Neural crest cell (in vitro differentiated cells): Measurements from ENCODE around the gene MLNR. TPM values are rescaled to one million over a fixed set of nuclear protein-coding genes. Genes with fewer than 3 reads are reported as not detected.

Source experiments
- DNase-seq: peaks from one replicate; pipeline ENCODE4 v3.0.0; 2021; ENCODE audit warnings: low read depth, mixed read lengths, low spot score
- H3K27ac Mint-ChIP-seq: one replicate; pipeline ENCODE4 v1.8.0; 2021; ENCODE audit warnings: mild to moderate bottlenecking, mixed read lengths; ENCODE audit not compliant: unreplicated experiment
- H3K27me3 Mint-ChIP-seq: 2 replicates; pipeline ENCODE4 v1.8.0; 2021; ENCODE audit warnings: low read depth, mild to moderate bottlenecking, mixed read lengths
- H3K36me3 Mint-ChIP-seq: 2 replicates; pipeline ENCODE4 v1.8.0; 2021; ENCODE audit warnings: low read depth, mild to moderate bottlenecking, mixed read lengths
- H3K4me1 Mint-ChIP-seq: 2 replicates; pipeline ENCODE4 v1.8.0; 2021; ENCODE audit warnings: mixed read lengths
- H3K4me3 Mint-ChIP-seq: one replicate; pipeline ENCODE4 v1.8.0; 2021; ENCODE audit warnings: mild to moderate bottlenecking, mixed read lengths
- H3K9me3 Mint-ChIP-seq: 2 replicates; pipeline ENCODE4 v1.8.0; 2021; ENCODE audit warnings: mixed read lengths
- total RNA-seq: library from RNA; stranded (reverse); gene quantifications from 2 replicates; pipeline ENCODE4 v1.2.1, GENCODE V29; 2021
- TF ChIP-seq, protein P1 (sequence below): fragments of 200-600 bp; sonication (generic); conservative IDR thresholded peaks from 2 replicates; pipeline ENCODE4 v1.5.0; 2021; ENCODE audit warnings: antibody characterized with exemption, mild to moderate bottlenecking

MLNR gene
- total RNA-seq, 1 donor from 2014 or later: not detected

DNA sequence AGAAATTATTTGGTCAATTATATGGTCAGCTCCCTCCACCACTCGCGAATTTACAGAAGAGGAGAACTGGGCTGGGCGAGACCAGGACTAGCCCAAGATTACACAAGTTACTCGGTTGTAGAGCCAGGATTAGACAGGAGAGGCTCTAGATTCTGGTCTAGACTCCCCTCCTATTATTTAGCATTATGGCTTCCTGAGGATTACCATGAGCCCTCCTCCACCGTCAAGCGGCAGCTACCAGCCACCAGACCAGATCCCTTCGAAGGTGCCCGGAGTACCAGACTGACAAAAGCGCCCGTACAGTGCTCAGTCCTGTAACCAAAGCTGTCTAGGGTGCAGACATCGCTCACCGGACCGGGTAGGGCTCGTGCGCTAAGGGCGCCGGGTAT is 497 bp upstream of the MLNR start:
- no peak overlapping the region for H3K27ac Mint-ChIP-seq
- H3K27me3 Mint-ChIP-seq: peaks cover 80% of the 10 kb centered on the region
- DNase-seq: no peak
- H3K9me3 Mint-ChIP-seq: no peaks in the 10 kb centered on the region
- peak overlapping the region; percentile 74 for H3K4me3 Mint-ChIP-seq
- peaks cover 25% of the 10 kb centered on the region for H3K4me1 Mint-ChIP-seq
- TF ChIP-seq, protein P1, sequence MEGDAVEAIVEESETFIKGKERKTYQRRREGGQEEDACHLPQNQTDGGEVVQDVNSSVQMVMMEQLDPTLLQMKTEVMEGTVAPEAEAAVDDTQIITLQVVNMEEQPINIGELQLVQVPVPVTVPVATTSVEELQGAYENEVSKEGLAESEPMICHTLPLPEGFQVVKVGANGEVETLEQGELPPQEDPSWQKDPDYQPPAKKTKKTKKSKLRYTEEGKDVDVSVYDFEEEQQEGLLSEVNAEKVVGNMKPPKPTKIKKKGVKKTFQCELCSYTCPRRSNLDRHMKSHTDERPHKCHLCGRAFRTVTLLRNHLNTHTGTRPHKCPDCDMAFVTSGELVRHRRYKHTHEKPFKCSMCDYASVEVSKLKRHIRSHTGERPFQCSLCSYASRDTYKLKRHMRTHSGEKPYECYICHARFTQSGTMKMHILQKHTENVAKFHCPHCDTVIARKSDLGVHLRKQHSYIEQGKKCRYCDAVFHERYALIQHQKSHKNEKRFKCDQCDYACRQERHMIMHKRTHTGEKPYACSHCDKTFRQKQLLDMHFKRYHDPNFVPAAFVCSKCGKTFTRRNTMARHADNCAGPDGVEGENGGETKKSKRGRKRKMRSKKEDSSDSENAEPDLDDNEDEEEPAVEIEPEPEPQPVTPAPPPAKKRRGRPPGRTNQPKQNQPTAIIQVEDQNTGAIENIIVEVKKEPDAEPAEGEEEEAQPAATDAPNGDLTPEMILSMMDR: no peak
- H3K36me3 Mint-ChIP-seq: peaks cover 6% of the 10 kb centered on the region

DNA sequence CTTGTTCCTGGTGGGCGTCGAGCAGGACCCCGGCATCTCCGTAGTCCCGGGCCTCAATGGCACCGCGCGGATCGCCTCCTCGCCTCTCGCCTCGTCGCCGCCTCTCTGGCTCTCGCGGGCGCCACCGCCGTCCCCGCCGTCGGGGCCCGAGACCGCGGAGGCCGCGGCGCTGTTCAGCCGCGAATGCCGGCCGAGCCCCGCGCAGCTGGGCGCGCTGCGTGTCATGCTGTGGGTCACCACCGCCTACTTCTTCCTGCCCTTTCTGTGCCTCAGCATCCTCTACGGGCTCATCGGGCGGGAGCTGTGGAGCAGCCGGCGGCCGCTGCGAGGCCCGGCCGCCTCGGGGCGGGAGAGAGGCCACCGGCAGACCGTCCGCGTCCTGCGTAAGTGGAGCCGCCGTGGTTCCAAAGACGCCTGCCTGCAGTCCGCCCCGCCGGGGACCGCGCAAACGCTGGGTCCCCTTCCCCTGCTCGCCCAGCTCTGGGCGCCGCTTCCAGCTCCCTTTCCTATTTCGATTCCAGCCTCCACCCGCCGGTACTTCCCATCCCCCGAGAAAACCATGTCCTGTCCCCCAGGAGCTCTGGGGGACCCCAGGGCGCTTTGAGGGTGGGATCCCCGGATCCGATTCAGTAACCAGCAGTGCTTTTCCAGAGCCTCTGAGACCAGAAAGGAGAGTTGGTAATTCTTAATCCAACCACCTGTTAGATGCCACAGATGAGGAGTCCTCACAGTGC is 885 bp downstream of the MLNR start:
- no peak for DNase-seq
- H3K4me1 Mint-ChIP-seq: peaks cover 19% of the 10 kb centered on the region
- H3K27me3 Mint-ChIP-seq: peaks cover 86% of the 10 kb centered on the region
- H3K4me3 Mint-ChIP-seq: peak overlapping the region; percentile 21
- peaks cover 6% of the 10 kb centered on the region for H3K36me3 Mint-ChIP-seq
- TF ChIP-seq, protein P1: no peak
- H3K9me3 Mint-ChIP-seq: no peaks in the 10 kb centered on the region
- no peak overlapping the region for H3K27ac Mint-ChIP-seq

DNA sequence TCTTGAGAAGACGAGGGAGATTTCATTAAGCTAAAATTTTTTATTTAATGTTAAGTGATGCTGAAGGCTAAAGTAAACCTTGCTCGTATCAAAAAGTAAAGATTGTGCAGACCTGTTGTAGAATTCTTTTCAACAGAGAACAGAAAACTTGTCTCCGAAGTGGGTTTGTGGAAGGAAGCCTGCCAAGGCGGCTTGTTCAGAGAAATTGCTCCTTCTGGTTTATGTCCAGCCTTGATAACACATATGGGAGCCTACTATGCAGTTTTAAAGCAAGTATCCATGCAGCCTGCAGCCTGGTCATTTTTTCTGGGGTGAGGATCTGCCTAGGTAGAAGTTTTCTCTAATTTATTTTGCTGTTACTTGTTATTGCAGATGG is 1.4 kb downstream of the MLNR start:
- Mint-ChIP-seq H3K4me1 (peaks cover 19% of the 10 kb centered on the region), H3K36me3 (peaks cover 6% of the 10 kb centered on the region), H3K4me3 (no peak overlapping the region), H3K27me3 (peaks cover 81% of the 10 kb centered on the region), H3K27ac (no peak overlapping the region), H3K9me3 (no peaks in the 10 kb centered on the region)
- no peak for DNase-seq
- TF ChIP-seq, protein P1: no peak

DNA sequence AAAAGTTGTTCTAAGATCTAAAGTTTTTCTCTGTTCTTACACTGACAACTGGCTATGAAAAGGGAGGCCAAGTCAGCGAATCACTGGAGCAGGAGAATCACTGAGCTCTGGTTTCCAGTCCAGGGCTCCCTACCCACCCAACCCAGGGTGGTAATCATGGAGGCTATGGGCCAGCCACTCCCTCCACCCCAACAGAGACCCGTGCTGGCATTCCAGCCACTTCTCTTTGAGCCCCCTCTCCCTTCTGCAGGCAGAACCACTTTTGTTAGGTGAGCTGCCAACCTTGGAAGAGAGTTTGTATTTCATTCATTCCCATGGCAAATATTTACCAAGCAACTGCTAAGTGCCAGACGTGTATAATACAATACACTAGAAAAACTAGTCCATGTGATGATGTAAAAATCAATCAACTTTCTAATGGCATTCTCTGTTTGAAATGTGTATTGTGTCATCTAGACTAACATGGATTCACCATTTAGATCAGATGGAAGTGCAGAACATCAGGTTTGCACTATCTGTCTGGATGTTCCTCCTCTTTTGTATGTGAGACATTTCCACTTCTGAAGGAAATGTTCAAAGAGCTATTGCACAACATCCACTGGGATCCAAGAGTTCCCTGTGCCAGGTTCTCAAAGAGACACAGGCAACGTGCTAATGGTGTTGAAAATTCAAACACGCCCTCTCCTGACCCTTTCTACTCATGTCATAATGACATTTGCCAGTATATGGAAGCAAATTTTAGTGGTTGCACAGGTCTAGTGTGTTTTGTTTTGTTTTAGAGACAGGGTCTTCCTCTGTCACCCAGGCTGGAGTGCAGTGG is 5.3 kb downstream of the MLNR start:
- Mint-ChIP-seq H3K4me1 (peaks cover 5% of the 10 kb centered on the region), H3K9me3 (no peaks in the 10 kb centered on the region), H3K36me3 (no peaks in the 10 kb centered on the region), H3K4me3 (no peak overlapping the region), H3K27ac (no peak overlapping the region), H3K27me3 (peaks cover 46% of the 10 kb centered on the region)
- DNase-seq: no peak
- TF ChIP-seq, protein P1: no peak

- Mint-ChIP-seq H3K36me3 (no peaks in the 10 kb centered on the region), H3K4me3 (no peak overlapping the region)
Measured at GRCh38 chr13:49226613-49227012, 6.5 kb downstream of the MLNR start.

More at GRCh38 chr13:49226613-49227012, 6.5 kb downstream of the MLNR start:
- Mint-ChIP-seq H3K9me3 (no peaks in the 10 kb centered on the region), H3K4me1 (peaks cover 5% of the 10 kb centered on the region), H3K27me3 (peaks cover 36% of the 10 kb centered on the region), H3K27ac (no peak overlapping the region)
- DNase-seq: no peak
- TF ChIP-seq, protein P1: no peak
